ENCODE results near the gene DKKL1.

The DKKL1 gene

DNA sequence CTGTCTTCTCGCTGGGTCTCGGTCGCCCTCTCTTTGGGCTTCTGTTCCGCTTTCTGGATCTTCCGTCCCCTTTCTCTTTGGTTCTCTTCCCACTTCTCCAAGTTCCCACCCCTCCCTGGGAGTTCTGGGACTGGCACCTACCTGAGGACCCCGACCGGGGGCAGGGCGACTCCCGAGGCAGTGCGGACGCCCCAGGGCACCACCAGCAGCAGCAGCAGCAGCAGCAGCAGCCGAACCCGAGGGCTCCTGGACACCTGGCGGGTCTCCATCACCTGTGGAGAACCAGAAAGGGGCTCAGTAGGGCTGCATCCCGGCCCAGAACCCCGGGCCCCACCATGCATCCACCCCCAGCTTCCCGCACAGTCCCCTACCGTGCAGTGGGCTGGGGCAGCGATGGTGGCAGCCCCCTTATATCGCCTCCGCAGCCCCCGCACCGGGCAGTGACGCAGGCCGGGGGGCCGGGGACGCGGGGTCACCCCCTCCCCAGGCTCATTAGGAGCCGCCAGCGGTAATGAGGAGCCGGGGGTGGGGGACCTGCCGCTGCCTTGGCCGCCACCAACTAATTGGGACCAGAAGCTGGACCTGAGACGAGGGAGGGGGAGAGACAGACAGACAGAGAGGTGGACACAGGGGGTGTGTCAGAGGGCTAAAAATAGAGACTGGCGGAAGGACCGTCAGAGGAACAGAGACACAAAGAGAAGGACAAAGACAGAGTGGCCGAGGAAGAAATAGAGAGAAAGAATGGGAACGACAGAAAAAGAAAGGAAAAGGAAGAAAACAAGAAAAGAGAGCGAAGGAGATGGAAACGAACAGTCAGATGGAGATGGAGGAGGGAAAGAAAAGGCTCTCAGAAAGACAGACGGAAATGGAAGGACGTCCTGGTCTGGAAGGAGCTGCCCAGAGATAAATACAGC, 59.7 kb downstream of the DKKL1 start, which contains the start of gene PTH2:
TSS of gene PTH2 (minus strand) at position 371 of the 914 bp plus-strand sequence. CDS start at position 269, 102 bp downstream.
- peak within 1 kb of the TSS; percentile 67 to 75 (median 70) for H3K4me3 Mint-ChIP-seq
- H3K27me3 Mint-ChIP-seq (ENCODE audit: low read depth), result peaks cover 100% of the 10 kb centered on the region
- H3K4me1 Mint-ChIP-seq, result peaks cover 46% of the 10 kb centered on the region
- H3K27ac Mint-ChIP-seq, result peak within 1 kb of the TSS in 1 of 3 experiments; percentile 8
- peaks cover 3% of the 10 kb centered on the region for H3K9me3 Mint-ChIP-seq
- TF ChIP-seq CTCF (IDR thresholded peaks at IDR 0.05; ENCODE audit: unreplicated experiment in 3 of 3), result no peak
- H3K36me3 Mint-ChIP-seq (ENCODE audit: low read depth), result no peaks in the 10 kb centered on the region

DNA sequence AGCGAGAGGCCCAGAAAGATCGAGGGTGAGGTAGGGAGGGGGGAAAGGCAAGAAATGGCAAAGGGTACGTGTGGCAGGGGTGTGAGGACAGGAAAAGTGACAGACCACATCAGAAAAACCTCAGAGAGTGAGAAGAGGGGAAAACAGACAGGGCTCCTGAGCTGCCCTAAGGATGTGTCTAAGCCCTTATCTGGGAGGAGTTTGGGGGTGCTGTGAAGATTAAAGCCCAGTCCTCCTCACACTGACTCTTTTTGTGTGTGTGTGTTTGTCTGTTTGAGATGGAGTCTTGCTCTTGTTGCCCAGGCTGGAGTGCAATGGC, 60.3 kb downstream of the DKKL1 start:
- peak overlapping the region in 1 of 3 experiments; percentile 8 for H3K27ac Mint-ChIP-seq
- peak overlapping the region; percentile 14 to 41 (median 41) for H3K4me3 Mint-ChIP-seq
- peaks cover 3% of the 10 kb centered on the region for H3K9me3 Mint-ChIP-seq
- no peak for TF ChIP-seq CTCF (IDR thresholded peaks at IDR 0.05; ENCODE audit: unreplicated experiment in 3 of 3)
- no peaks in the 10 kb centered on the region for H3K36me3 Mint-ChIP-seq (ENCODE audit: low read depth)
- H3K4me1 Mint-ChIP-seq, result peaks cover 51% of the 10 kb centered on the region
- peaks cover 100% of the 10 kb centered on the region for H3K27me3 Mint-ChIP-seq (ENCODE audit: low read depth)

Data from nephron (organoid).